Activated naive CD4-positive, alpha-beta T cell treated with anti-CD3 and anti-CD28 coated beads for 36 hours (primary cell): Measurements from ENCODE around the gene SETSIP. TPM values are rescaled to one million over a fixed set of nuclear protein-coding genes. Genes with fewer than 3 reads are reported as not detected.
"Not testable (repeated sequence)": the region's sequence is repeated elsewhere in the genome, so short reads cannot be mapped to it uniquely, and the experiment has no call there.

Source experiments
- CTCF ChIA-PET: fragments of 350-600 bp; sonication (Branson Sonifier 250); formaldehyde crosslinking; loops from one replicate; lab custom pipeline; 2021; ENCODE audit warnings: antibody characterized with exemption; lab: Charles Lee
- DNase-seq: peaks from one replicate; pipeline ENCODE4 v3.0.0-alpha.2; 2020
- H3K27ac Mint-ChIP-seq: one replicate; pipeline ENCODE4 v1.8.0; 2021; ENCODE audit warnings: mild to moderate bottlenecking, mixed read lengths
- H3K27me3 Mint-ChIP-seq: one replicate; pipeline ENCODE4 v1.8.0; 2021; ENCODE audit warnings: low read depth, mixed read lengths
- H3K36me3 Mint-ChIP-seq: one replicate; pipeline ENCODE4 v1.8.0; 2021; ENCODE audit warnings: low read depth, mixed read lengths
- H3K4me1 Mint-ChIP-seq: one replicate; pipeline ENCODE4 v1.8.0; 2021; ENCODE audit warnings: low read depth, mixed read lengths
- H3K4me3 Mint-ChIP-seq: one replicate; pipeline ENCODE4 v1.8.0; 2021; ENCODE audit warnings: mild to moderate bottlenecking, moderate library complexity, mixed read lengths
- H3K9me3 Mint-ChIP-seq: one replicate; pipeline ENCODE4 v1.8.0; 2021; ENCODE audit warnings: mixed read lengths
- intact Hi-C: fragments of 100-400 bp; cut with micrococcal nuclease; formaldehyde crosslinking; loops from one replicate; pipeline ENCODE4 v1.15.1; 2023
- total RNA-seq, 2 experiments: library from RNA; stranded (reverse); gene quantifications; one replicate each; pipeline ENCODE4 v1.2.3, GENCODE V29; 2021

Gene SETSIP
- total RNA-seq, 2 experiments from 2014 or later = 0.32 TPM; not detected in 1

DNA sequence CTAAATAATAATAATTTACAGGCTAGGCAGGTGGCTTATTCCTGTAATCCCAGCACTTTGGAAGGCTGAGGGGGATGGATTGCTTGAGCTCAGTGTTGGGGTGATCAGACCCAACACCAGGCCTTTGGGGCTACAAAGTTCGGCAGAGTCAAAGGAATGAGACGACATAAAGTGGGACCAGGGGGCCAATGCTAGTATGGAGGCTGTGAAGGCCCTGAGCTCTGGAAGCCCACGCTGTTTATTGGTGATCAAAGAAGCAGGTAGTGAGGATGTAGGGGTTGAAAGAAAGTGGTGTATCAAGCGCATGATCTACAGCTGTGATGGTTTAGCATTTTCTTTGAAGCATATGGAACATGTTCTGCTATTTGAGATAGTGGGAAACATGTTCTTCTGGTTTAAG lies 10.5 kb upstream of the SETSIP start:
- no peak for DNase-seq
- intact Hi-C loops = no loop called here
- Mint-ChIP-seq H3K27me3 (no peaks in the 10 kb centered on the region), H3K4me1 (peaks cover 4% of the 10 kb centered on the region), H3K4me3 (no peak overlapping the region), H3K9me3 (peaks cover 9% of the 10 kb centered on the region), H3K27ac (no peak overlapping the region), H3K36me3 (peaks cover 11% of the 10 kb centered on the region)
- CTCF ChIA-PET = no interaction called here

GRCh38 chr1:92084651-92085050 lies 9.4 kb upstream of the SETSIP start:
- CTCF ChIA-PET = no interaction called here
- intact Hi-C loops = loop anchor here (5.0 kb wide), 1 partner anchor 118 kb away; no protein-coding TSS in a partner anchor
- H3K4me3 Mint-ChIP-seq = no peak overlapping the region
- no peaks in the 10 kb centered on the region for H3K27me3 Mint-ChIP-seq
- H3K4me1 Mint-ChIP-seq = peaks cover 9% of the 10 kb centered on the region
- H3K36me3 Mint-ChIP-seq = peaks cover 6% of the 10 kb centered on the region
- H3K9me3 Mint-ChIP-seq = peaks cover 9% of the 10 kb centered on the region
- no peak overlapping the region for H3K27ac Mint-ChIP-seq
- no peak for DNase-seq

GRCh38 chr1:92081031-92081430 lies 5.8 kb upstream of the SETSIP start:
- no peak overlapping the region for H3K27ac Mint-ChIP-seq
- peaks cover 9% of the 10 kb centered on the region for H3K4me1 Mint-ChIP-seq
- H3K9me3 Mint-ChIP-seq = peaks cover 5% of the 10 kb centered on the region
- H3K4me3 Mint-ChIP-seq = peak overlapping the region; percentile 93
- intact Hi-C loops = loop anchor here (2.0 to 5.0 kb wide), 3 partner anchors 42 to 210 kb away; no protein-coding TSS in a partner anchor
- H3K27me3 Mint-ChIP-seq = no peaks in the 10 kb centered on the region
- peaks cover 6% of the 10 kb centered on the region for H3K36me3 Mint-ChIP-seq
- CTCF ChIA-PET = interaction anchor here (0.6 to 1.2 kb wide), 11 partner anchors 20 to 462 kb away, joined by 3 to 6 read pairs (median 3); no protein-coding TSS in a partner anchor
- no peak for DNase-seq

DNA sequence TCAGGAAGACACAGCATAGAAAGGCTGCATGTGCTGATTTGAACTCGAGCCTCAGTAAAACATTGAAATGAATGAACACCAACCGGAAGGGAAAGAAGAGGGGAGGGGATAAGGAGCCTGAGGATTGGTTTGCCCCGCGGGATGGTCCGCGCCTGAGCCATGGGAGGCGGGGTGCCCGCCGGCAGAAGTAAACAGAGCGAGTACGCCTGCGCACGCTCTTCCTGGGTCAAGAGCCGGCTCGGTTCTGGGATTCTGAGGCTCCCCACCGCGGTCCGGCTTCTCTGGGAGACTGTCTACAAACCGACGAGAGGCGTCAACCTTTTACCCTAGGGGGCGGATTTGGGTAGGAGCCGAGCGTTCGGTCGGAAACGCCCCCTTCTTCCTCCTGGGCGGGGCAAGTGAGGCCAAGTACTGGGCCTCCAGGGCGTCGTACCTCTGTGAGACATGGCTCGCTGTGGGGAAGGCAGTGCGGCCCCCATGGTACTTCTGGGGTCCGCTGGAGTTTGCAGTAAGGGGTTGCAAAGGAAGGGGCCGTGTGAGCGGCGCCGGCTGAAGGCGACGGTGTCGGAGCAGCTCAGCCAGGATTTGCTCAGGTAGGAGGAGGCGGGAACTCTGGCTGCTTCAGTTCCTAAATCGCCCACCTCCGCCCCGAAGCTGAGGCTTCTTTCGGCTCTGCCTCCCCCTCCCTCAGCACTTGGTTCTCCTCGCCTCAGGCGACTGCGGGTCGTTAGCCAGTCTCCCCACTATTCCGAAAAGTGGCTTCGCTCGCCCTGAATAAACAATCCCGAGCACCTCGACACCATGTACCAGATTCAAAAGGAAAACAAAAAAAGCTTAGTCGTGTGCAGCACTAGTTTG lies 5.1 kb upstream of the SETSIP start, which contains the start of gene BTBD8:
BTBD8 (plus strand) TSS at position 218 of the 858 bp plus-strand sequence; CDS start at position 445, 227 bp downstream.
- H3K27me3 Mint-ChIP-seq = no peaks in the 10 kb centered on the region
- no peaks in the 10 kb centered on the region for H3K9me3 Mint-ChIP-seq
- peaks cover 9% of the 10 kb centered on the region for H3K4me1 Mint-ChIP-seq
- CTCF ChIA-PET = interaction anchor here (0.6 to 1.2 kb wide), 7 partner anchors 21 to 333 kb away, joined by 3 to 4 read pairs (median 3); no protein-coding TSS in a partner anchor
- intact Hi-C loops = loop anchor here (1.0 to 5.0 kb wide), 6 partner anchors 42 to 999 kb away; partner anchors contain the start of genes GLMN and MTF2
- peak within 1 kb of the TSS; percentile 80 for H3K27ac Mint-ChIP-seq
- peak within 1 kb of the TSS; percentile 93 for H3K4me3 Mint-ChIP-seq
- peak; percentile 90 for DNase-seq
- peaks cover 2% of the 10 kb centered on the region for H3K36me3 Mint-ChIP-seq

DNA sequence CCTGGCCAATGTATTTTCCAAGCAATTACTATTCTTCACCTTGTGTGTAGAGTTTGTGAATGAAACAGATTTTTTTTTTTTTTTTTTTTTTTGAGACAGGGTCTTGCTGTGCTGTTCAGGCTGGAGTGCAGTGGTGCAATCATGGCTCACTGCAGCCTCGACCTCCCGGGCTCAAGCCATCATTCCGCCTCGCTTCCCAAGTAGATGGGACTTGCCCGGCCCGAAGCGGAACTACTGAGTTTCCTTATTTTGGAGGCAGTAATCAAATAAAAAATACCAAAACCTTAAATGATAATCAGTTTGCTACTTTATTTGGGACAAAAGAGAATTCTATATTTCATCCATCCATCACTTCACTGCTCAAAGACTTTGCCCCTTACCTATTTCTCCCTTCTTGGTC lies 4.2 kb upstream of the SETSIP start:
- intact Hi-C loops = no loop called here
- CTCF ChIA-PET = no interaction called here
- Mint-ChIP-seq H3K4me1 (peaks cover 9% of the 10 kb centered on the region), H3K27ac (no peak overlapping the region), H3K36me3 (no peaks in the 10 kb centered on the region), H3K9me3 (no peaks in the 10 kb centered on the region), H3K4me3 (peak overlapping the region; percentile 93), H3K27me3 (no peaks in the 10 kb centered on the region)
- no peak for DNase-seq

GRCh38 chr1:92078077-92078476 lies 2.9 kb upstream of the SETSIP start:
- DNase-seq, H3K36me3 Mint-ChIP-seq, H3K4me3 Mint-ChIP-seq, H3K4me1 Mint-ChIP-seq, H3K27ac Mint-ChIP-seq, H3K27me3 Mint-ChIP-seq, H3K9me3 Mint-ChIP-seq, intact Hi-C loops: not testable (repeated sequence)
- CTCF ChIA-PET = interaction anchor here (0.7 kb wide), 1 partner anchor 8 kb away, joined by 3 read pairs; no protein-coding TSS in a partner anchor

- no peak overlapping the region for H3K4me3 Mint-ChIP-seq
These were observed 1.2 kb upstream of the SETSIP start for GRCh38 chr1:92076363-92076762.

DNA sequence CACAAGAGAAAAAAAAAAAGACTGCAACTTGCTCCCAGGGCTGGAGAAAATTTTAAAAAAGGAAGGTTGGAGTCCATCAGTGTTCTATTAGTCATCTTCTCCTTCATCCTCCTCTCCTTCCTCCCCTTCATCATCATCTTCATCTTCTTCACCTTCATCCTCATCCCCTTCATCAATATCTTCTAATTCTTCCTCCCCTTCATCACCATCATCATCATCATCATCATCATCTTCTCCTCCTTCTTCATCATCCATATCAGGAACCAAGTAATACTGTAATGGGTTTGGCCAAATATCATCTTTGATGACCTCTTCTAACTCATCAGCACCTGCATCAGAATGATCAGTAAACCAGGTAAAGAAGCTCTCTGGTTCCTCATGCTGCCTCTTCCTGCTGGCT lies 765 bp downstream of the SETSIP start:
- H3K4me1 Mint-ChIP-seq, H3K27me3 Mint-ChIP-seq, CTCF ChIA-PET, DNase-seq, H3K36me3 Mint-ChIP-seq, H3K4me3 Mint-ChIP-seq, H3K9me3 Mint-ChIP-seq, H3K27ac Mint-ChIP-seq, intact Hi-C loops: not testable (repeated sequence)

More at GRCh38 chr1:92076363-92076762, 1.2 kb upstream of the SETSIP start:
- CTCF ChIA-PET = no interaction called here
- intact Hi-C loops = no loop called here
- Mint-ChIP-seq H3K9me3 (no peaks in the 10 kb centered on the region), H3K4me1 (peaks cover 5% of the 10 kb centered on the region), H3K27me3 (no peaks in the 10 kb centered on the region), H3K27ac (no peak overlapping the region), H3K36me3 (no peaks in the 10 kb centered on the region)
- DNase-seq = no peak

- H3K36me3 Mint-ChIP-seq = no peaks in the 10 kb centered on the region
- no peak overlapping the region for H3K27ac Mint-ChIP-seq
- no peak for DNase-seq
- no peaks in the 10 kb centered on the region for H3K4me1 Mint-ChIP-seq
- H3K9me3 Mint-ChIP-seq = no peaks in the 10 kb centered on the region
- intact Hi-C loops = no loop called here
- no peaks in the 10 kb centered on the region for H3K27me3 Mint-ChIP-seq
- CTCF ChIA-PET = no interaction called here
- no peak overlapping the region for H3K4me3 Mint-ChIP-seq
These were observed 4.3 kb downstream of the SETSIP start for GRCh38 chr1:92070892-92071291.

DNA sequence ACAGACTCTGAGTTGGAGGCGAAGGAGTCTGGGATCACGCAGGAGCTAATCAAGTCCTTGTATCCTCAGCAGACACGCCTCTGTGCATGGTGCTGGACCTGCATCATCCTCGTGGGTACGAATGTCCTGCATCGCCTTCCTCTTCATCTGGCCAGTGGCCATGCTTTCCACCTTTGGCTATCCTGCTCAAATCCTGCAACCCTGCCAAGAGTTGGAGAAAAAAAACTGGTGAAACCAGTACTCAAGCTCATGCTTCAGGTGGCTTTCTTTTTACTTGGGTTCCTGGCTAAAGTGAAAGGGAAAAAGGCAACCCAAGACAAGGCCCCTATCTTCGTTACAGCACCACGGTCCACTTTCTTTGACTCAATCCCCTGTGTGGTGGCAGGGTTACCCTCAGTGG lies 8.9 kb downstream of the SETSIP start:
- no peak overlapping the region for H3K27ac Mint-ChIP-seq
- H3K9me3 Mint-ChIP-seq = no peaks in the 10 kb centered on the region
- CTCF ChIA-PET = no interaction called here
- H3K27me3 Mint-ChIP-seq = no peaks in the 10 kb centered on the region
- no peaks in the 10 kb centered on the region for H3K36me3 Mint-ChIP-seq
- no peaks in the 10 kb centered on the region for H3K4me1 Mint-ChIP-seq
- no peak overlapping the region for H3K4me3 Mint-ChIP-seq
- intact Hi-C loops = no loop called here
- DNase-seq = no peak

- H3K9me3 Mint-ChIP-seq = no peaks in the 10 kb centered on the region
- intact Hi-C loops = no loop called here
- H3K4me3 Mint-ChIP-seq = no peak overlapping the region
- CTCF ChIA-PET = no interaction called here
- H3K27ac Mint-ChIP-seq = no peak overlapping the region
- no peaks in the 10 kb centered on the region for H3K36me3 Mint-ChIP-seq
- H3K4me1 Mint-ChIP-seq = no peaks in the 10 kb centered on the region
- no peak for DNase-seq
- H3K27me3 Mint-ChIP-seq = no peaks in the 10 kb centered on the region
These were observed 10.2 kb downstream of the SETSIP start for GRCh38 chr1:92065042-92065441.

GRCh38 chr1:92051948-92052347 lies 23.3 kb downstream of the SETSIP start:
- Mint-ChIP-seq H3K4me1 (no peaks in the 10 kb centered on the region), H3K27me3 (no peaks in the 10 kb centered on the region), H3K27ac (no peak overlapping the region), H3K36me3 (no peaks in the 10 kb centered on the region), H3K9me3 (no peaks in the 10 kb centered on the region), H3K4me3 (no peak overlapping the region)
- CTCF ChIA-PET = no interaction called here
- intact Hi-C loops = no loop called here
- no peak for DNase-seq
